DOHH2 (cell line): ENCODE measurements around the gene THOC1.

Experiments
- EZH2phosphoT487 ChIP-seq: fragments of 200-600 bp; sonication (generic); IDR thresholded peaks from 2 replicates; pipeline ENCODE4 v1.6.1; 2017; ENCODE audit warnings: borderline replicate concordance, mild to moderate bottlenecking, antibody characterized with exemption, low read length, moderate library complexity, mixed read lengths
- TF ChIP-seq, protein P1 (sequence below): fragments of 200-600 bp; sonication (generic); IDR thresholded peaks from one replicate; pipeline ENCODE4 v1.5.1; 2014; ENCODE audit warnings: antibody characterized with exemption, mild to moderate bottlenecking, low read depth, low read length; ENCODE audit not compliant: poor library complexity, severe bottlenecking

DNA sequence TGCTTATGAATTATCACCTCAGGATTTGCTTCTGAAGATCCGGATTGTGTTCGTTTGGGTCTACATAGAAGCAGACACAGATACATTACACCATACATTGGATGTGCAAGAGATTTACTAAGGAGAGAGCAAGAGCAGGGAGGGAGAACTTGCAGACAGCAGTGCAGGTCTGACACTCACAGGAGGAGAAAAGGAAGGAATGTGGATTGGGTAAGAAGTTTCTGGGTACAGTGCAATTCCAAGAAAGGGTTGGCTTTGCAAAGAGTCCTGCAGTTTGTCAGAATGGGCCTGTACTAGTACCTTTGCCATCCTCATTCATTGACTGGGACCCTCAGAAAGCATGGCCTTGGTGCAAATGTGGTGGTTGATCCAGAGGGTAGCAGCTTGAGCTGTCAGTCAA, 4.8 kb upstream of the THOC1 start:
- TF ChIP-seq EZH2phosphoT487, result no peak
- TF ChIP-seq, protein P1, sequence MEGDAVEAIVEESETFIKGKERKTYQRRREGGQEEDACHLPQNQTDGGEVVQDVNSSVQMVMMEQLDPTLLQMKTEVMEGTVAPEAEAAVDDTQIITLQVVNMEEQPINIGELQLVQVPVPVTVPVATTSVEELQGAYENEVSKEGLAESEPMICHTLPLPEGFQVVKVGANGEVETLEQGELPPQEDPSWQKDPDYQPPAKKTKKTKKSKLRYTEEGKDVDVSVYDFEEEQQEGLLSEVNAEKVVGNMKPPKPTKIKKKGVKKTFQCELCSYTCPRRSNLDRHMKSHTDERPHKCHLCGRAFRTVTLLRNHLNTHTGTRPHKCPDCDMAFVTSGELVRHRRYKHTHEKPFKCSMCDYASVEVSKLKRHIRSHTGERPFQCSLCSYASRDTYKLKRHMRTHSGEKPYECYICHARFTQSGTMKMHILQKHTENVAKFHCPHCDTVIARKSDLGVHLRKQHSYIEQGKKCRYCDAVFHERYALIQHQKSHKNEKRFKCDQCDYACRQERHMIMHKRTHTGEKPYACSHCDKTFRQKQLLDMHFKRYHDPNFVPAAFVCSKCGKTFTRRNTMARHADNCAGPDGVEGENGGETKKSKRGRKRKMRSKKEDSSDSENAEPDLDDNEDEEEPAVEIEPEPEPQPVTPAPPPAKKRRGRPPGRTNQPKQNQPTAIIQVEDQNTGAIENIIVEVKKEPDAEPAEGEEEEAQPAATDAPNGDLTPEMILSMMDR, result no peak
